Measurements from ENCODE around the gene PRPH.

DNA sequence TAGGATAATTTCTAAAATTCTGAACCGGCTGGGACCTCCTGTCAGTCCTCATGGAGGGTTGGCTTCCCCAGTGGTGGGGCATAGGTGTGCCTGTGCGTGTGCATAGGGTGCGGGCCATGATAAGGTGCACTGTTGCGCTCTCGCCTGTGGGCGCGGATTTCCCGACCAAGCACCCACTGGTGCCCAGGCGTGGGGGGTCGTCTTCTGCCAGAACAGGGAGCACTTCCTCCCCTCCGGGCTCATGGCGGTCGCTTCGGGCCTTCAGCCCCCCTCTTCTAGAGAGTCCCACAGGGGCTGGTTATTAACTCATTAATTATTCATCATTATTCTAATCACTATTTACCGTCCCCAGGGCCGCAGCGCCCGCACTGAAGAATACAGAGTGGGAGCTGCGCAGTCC lies 39.3 kb downstream of the PRPH start:
- TF ChIP-seq POLR2AphosphoS5 (IDR thresholded peaks at IDR 0.05): no peak
- TF ChIP-seq, protein P1, sequence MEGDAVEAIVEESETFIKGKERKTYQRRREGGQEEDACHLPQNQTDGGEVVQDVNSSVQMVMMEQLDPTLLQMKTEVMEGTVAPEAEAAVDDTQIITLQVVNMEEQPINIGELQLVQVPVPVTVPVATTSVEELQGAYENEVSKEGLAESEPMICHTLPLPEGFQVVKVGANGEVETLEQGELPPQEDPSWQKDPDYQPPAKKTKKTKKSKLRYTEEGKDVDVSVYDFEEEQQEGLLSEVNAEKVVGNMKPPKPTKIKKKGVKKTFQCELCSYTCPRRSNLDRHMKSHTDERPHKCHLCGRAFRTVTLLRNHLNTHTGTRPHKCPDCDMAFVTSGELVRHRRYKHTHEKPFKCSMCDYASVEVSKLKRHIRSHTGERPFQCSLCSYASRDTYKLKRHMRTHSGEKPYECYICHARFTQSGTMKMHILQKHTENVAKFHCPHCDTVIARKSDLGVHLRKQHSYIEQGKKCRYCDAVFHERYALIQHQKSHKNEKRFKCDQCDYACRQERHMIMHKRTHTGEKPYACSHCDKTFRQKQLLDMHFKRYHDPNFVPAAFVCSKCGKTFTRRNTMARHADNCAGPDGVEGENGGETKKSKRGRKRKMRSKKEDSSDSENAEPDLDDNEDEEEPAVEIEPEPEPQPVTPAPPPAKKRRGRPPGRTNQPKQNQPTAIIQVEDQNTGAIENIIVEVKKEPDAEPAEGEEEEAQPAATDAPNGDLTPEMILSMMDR (IDR thresholded peaks at IDR 0.05): no peak
- TF ChIP-seq POLR2A (IDR thresholded peaks at IDR 0.05): no peak
- TF ChIP-seq EP300 (IDR thresholded peaks at IDR 0.05): no peak
